Measurements from ENCODE around the gene LIM2. TPM values are rescaled to one million over a fixed set of nuclear protein-coding genes. Genes with fewer than 3 reads are reported as not detected.

The LIM2 gene
- total and polyA plus RNA-seq, 2 donors (not counting 1 experiment from before 2014, with no cell fraction given), result not detected

DNA sequence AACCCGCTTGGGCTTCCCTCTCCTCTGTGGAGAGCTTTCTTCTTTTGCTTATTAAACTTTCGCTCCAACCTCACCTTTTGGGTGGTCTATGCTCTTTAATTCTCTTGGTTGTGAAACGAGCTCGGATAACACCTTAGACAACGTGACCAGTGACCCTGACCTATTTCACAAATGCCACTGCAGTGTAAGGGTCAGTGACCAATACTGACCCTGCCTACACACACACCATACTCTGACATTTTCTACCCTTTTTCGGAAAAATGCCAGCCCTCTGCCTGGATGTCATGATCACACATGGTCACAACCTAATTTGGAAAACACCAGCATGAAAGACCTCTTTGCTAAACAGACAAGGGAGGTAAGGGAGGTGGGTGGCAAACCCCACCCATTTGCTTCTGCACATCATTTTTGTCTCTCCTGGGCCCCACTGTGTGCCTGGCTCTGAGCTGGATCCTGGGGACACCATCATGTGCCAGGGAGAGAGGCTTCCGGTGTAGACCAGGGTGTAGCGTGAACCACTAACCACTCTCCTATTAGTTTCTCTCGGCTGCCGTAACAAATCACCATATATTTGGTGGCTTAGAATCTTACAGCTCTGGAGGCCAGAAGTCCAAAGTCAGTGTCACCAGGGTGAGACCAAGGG lies 31.5 kb downstream of the LIM2 start:
- no peak for DNase-seq
- POLR2A ChIA-PET, result no interaction called here
- H3K4me1 Mint-ChIP-seq, result peaks cover 1% of the 10 kb centered on the region
- intact Hi-C loops (cut with micrococcal nuclease), result no loop called here
- no peak overlapping the region for H3K4me3 ChIP-seq (ENCODE audit: control extremely low read depth in 1 of 5, extremely low read depth in 1 of 5, insufficient read depth in 1 of 5, low read depth in 2 of 5, low read length in 4 of 5)
- no peaks in the 10 kb centered on the region for H3K9me3 Mint-ChIP-seq (ENCODE audit: insufficient read depth)
- H3K9me3 ChIP-seq (ENCODE audit: control extremely low read depth in 1 of 3, control insufficient read depth in 2 of 3, insufficient read depth in 1 of 3, low read length in 2 of 3), result no peaks in the 10 kb centered on the region
- 97% methylated on average over 8 of the region's 10 CpGs for WGBS (ENCODE audit: insufficient coverage)
- no peak overlapping the region for H3K4me3 Mint-ChIP-seq
- no peak for TF ChIP-seq EZH2 (IDR thresholded peaks at IDR 0.05; ENCODE audit: borderline replicate concordance, insufficient read depth, low read depth, low read length, poor library complexity, severe bottlenecking)
- TF ChIP-seq, protein P1, sequence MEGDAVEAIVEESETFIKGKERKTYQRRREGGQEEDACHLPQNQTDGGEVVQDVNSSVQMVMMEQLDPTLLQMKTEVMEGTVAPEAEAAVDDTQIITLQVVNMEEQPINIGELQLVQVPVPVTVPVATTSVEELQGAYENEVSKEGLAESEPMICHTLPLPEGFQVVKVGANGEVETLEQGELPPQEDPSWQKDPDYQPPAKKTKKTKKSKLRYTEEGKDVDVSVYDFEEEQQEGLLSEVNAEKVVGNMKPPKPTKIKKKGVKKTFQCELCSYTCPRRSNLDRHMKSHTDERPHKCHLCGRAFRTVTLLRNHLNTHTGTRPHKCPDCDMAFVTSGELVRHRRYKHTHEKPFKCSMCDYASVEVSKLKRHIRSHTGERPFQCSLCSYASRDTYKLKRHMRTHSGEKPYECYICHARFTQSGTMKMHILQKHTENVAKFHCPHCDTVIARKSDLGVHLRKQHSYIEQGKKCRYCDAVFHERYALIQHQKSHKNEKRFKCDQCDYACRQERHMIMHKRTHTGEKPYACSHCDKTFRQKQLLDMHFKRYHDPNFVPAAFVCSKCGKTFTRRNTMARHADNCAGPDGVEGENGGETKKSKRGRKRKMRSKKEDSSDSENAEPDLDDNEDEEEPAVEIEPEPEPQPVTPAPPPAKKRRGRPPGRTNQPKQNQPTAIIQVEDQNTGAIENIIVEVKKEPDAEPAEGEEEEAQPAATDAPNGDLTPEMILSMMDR (IDR thresholded peaks at IDR 0.05), result no peak
- ATAC-seq (ENCODE audit: low read depth), result no peak
- peaks cover 0 to 9% of the 10 kb centered on the region in 2 experiments for H3K36me3 ChIP-seq (replicated peaks in 1 of 2; ENCODE audit: control extremely low read depth in 1 of 2, control insufficient read depth in 1 of 2, extremely low read depth in 1 of 2, insufficient read depth in 2 of 2, low read length in 1 of 2)
- H2AFZ ChIP-seq (ENCODE audit: insufficient read depth, low read depth, low read length, poor library complexity, severe bottlenecking), result no peak overlapping the region
- H3K27ac ChIP-seq (ENCODE audit: low read length in 2 of 2), result no peak overlapping the region
- H3K9ac ChIP-seq (ENCODE audit: low read length), result no peak overlapping the region
- no peaks in the 10 kb centered on the region for H4K20me1 ChIP-seq (ENCODE audit: control insufficient read depth, insufficient read depth, low read length, poor library complexity, severe bottlenecking)
- no peaks in the 10 kb centered on the region for H3K27me3 Mint-ChIP-seq
- H3K27me3 ChIP-seq (replicated peaks in 1 of 4; ENCODE audit: control extremely low read depth in 1 of 4, control insufficient read depth in 3 of 4, insufficient read depth in 4 of 4, low read length in 3 of 4), result no peaks in the 10 kb centered on the region
- CTCF ChIA-PET, result interaction anchor here (1.4 kb wide), 1 partner anchor 16 kb away, joined by 3 read pairs; no protein-coding TSS in a partner anchor
- peaks cover 9% of the 10 kb centered on the region for H3K79me2 ChIP-seq (ENCODE audit: control insufficient read depth, insufficient read depth, low read length)
- no peak overlapping the region for H3K4me2 ChIP-seq (replicated peaks; ENCODE audit: low read depth, low read length, poor library complexity, severe bottlenecking)
- H3K27ac Mint-ChIP-seq, result no peak overlapping the region
- no peaks in the 10 kb centered on the region for H3K4me1 ChIP-seq (ENCODE audit: control insufficient read depth in 2 of 2, insufficient read depth in 2 of 2, low read length in 2 of 2)

DNA sequence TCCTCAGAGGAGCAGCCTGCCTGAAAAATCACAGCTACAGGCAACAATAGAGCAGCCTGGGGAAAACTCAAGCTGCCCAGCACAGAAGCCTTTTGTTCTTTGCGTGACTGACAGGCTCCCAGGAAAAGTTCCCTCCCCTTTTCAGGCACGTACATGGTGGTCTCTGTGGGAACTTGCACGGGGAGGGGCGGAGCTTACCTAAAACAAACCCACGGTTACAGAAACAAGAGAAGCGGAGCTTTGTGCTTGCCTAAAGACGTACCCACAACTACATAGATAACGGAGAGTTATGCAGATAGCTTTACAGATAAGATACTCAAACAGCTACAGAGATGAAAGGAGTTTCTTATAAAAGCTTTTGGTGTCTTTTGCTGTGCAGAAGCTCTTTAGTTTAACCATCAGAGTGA lies 33.0 kb downstream of the LIM2 start:
- no peak overlapping the region for H2AFZ ChIP-seq (ENCODE audit: insufficient read depth, low read depth, low read length, poor library complexity, severe bottlenecking)
- ChIA-PET POLR2A (no interaction called here), CTCF (no interaction called here)
- H3K27ac Mint-ChIP-seq, result no peak overlapping the region
- no peaks in the 10 kb centered on the region for H3K4me1 ChIP-seq (ENCODE audit: control insufficient read depth in 2 of 2, insufficient read depth in 2 of 2, low read length in 2 of 2)
- H3K4me3 Mint-ChIP-seq, result no peak overlapping the region
- no peaks in the 10 kb centered on the region for H3K9me3 ChIP-seq (ENCODE audit: control extremely low read depth in 1 of 3, control insufficient read depth in 2 of 3, insufficient read depth in 1 of 3, low read length in 2 of 3)
- no peaks in the 10 kb centered on the region for H4K20me1 ChIP-seq (ENCODE audit: control insufficient read depth, insufficient read depth, low read length, poor library complexity, severe bottlenecking)
- intact Hi-C loops (cut with micrococcal nuclease), result no loop called here
- ATAC-seq (ENCODE audit: low read depth) (no peak), DNase-seq (no peak)
- no peak overlapping the region for H3K4me2 ChIP-seq (replicated peaks; ENCODE audit: low read depth, low read length, poor library complexity, severe bottlenecking)
- no peak overlapping the region for H3K9ac ChIP-seq (ENCODE audit: low read length)
- H3K4me3 ChIP-seq (ENCODE audit: control extremely low read depth in 1 of 5, extremely low read depth in 1 of 5, insufficient read depth in 1 of 5, low read depth in 2 of 5, low read length in 4 of 5), result no peak overlapping the region
- no peaks in the 10 kb centered on the region for H3K27me3 Mint-ChIP-seq
- TF ChIP-seq, protein P1 (IDR thresholded peaks at IDR 0.05), result no peak
- 90% methylated on average over 3 of the region's 8 CpGs for WGBS (ENCODE audit: insufficient coverage)
- no peaks in the 10 kb centered on the region for H3K27me3 ChIP-seq (replicated peaks in 1 of 4; ENCODE audit: control extremely low read depth in 1 of 4, control insufficient read depth in 3 of 4, insufficient read depth in 4 of 4, low read length in 3 of 4)
- H3K79me2 ChIP-seq (ENCODE audit: control insufficient read depth, insufficient read depth, low read length), result peaks cover 9% of the 10 kb centered on the region
- peaks cover 0 to 21% of the 10 kb centered on the region in 2 experiments for H3K36me3 ChIP-seq (replicated peaks in 1 of 2; ENCODE audit: control extremely low read depth in 1 of 2, control insufficient read depth in 1 of 2, extremely low read depth in 1 of 2, insufficient read depth in 2 of 2, low read length in 1 of 2)
- H3K4me1 Mint-ChIP-seq, result peaks cover 1% of the 10 kb centered on the region
- no peak overlapping the region for H3K27ac ChIP-seq (ENCODE audit: low read length in 2 of 2)
- no peaks in the 10 kb centered on the region for H3K9me3 Mint-ChIP-seq (ENCODE audit: insufficient read depth)

Data from B cell (primary cell).